NAMALWA (cell line): ENCODE results near the gene BTG1.
"Not testable (repeated sequence)": the region's sequence is repeated elsewhere in the genome, so short reads cannot be mapped to it uniquely, and the experiment has no call there.

Source experiments
- DNase-seq: peaks from one replicate; pipeline ENCODE4 v3.0.0-alpha.2; 2015; ENCODE audit warnings: low spot score

BTG1 gene

DNA sequence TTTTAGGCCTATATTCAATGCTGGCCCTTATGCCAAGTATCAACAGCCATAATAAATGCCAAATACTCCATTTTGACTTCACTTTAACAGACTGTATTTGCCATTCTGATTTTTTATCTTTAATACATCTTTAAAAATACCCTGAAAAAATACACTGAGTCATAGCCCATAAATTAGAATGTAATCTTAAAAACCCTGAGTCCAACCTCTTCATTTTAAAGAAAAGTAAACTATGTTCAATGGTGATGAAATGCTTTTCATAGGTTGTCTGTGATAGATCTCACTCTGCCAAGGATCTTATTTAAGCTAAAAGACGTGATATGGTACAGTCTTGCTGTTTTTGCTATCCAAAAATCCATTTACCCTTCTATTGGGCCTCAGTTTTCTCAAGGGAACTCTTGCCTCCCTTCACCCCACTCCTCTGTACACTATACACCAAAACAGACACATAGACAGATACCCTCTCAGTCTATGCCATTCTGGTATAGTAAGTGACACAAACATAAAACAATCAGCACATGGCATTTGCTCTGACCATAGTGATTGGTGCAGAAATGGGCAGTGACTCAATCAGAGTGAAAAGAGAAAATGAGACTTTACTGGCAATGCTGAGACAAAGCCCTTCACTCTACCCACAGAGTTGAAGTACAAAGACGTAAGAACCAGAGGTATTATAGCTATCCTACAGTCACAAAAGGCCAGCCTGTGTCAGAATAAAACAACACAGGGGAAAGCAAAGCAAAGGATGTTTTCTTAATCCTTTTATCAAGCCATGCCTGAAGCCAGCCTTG lies 49.1 kb downstream of the BTG1 start:
- no peak for DNase-seq

- DNase-seq = no peak
These were observed 50.9 kb downstream of the BTG1 start for GRCh38 chr12:92094751-92095161.

GRCh38 chr12:92094301-92094700 lies 51.3 kb downstream of the BTG1 start:
- DNase-seq = not testable (repeated sequence)
